ENCODE data around the gene GCSH.

Gene GCSH

DNA sequence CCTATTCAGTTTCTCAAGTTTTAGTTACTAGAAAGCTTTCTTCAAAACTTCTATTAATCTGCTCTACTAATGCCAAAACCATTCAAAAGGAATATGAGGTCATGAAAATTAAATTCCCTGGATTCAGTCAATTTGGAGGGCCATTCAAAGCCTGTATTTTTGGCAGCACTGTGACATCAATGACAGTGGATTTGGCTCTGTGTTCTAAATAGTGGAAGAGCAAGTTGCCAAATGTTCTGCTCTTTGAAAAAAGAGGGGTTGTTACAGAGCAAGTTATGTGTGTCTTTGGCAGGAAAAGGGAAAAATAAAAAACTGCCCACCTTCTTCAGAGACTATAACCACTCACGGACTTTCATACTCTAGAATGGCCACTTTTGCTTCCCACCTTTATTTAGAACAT is 16.0 kb downstream of the GCSH start:
- TF ChIP-seq, protein P1, sequence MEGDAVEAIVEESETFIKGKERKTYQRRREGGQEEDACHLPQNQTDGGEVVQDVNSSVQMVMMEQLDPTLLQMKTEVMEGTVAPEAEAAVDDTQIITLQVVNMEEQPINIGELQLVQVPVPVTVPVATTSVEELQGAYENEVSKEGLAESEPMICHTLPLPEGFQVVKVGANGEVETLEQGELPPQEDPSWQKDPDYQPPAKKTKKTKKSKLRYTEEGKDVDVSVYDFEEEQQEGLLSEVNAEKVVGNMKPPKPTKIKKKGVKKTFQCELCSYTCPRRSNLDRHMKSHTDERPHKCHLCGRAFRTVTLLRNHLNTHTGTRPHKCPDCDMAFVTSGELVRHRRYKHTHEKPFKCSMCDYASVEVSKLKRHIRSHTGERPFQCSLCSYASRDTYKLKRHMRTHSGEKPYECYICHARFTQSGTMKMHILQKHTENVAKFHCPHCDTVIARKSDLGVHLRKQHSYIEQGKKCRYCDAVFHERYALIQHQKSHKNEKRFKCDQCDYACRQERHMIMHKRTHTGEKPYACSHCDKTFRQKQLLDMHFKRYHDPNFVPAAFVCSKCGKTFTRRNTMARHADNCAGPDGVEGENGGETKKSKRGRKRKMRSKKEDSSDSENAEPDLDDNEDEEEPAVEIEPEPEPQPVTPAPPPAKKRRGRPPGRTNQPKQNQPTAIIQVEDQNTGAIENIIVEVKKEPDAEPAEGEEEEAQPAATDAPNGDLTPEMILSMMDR (IDR thresholded peaks at IDR 0.05; ENCODE audit: low read depth, low read length) = no peak
- DNase-seq (ENCODE audit: extremely low read depth, low read depth) = no peak

DNA sequence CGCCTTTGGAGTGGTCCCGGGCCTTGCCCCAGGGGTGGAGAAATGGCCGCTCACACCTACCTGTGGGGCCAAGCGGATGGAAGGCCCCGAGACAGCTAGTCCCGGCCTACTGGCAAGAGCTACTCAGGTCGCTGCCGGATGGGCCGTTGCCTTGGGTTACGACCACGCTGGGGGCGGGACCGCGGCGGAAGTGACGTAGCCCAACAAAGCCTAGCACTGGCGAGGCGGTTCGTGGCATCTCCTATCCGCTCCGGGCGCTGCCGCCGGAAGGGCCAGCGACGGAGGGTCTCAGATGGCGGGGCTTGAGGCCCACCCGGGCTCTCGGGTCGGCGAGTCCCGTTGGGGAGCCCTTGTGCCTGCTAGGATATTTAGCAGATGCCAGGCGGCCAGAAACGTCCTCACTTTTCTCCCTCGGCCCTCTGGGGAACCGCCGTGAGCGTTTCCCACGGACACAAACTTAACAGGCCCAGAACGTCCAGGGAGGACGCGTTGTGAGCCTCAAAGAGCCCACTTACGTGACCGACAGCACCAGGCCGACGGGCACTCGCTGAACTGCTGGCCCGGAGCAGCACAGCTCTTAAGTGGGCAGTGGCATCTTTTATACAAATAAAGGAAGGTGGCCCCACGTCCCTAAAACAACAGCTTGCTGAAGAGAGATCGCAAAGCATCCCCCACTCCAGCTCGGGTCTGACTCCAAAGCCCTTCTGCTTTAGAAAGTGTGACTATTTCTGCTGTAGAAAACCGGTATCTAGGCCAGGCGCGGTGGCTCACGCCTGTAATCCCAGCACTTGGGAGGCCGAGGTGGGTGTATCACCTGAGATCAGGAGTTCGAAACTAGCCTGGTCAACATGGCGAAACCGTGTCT is 18.9 kb downstream of the GCSH start, which contains the start of gene C16orf46:
C16orf46 (minus strand) TSS at position 163 of the 865 bp plus-strand sequence. CDS start 13,283 bp downstream, outside the sequence.
- peak; percentile 84 for DNase-seq (ENCODE audit: extremely low read depth, low read depth)
- TF ChIP-seq, protein P1 (IDR thresholded peaks at IDR 0.05; ENCODE audit: low read depth, low read length) = no peak

DNA sequence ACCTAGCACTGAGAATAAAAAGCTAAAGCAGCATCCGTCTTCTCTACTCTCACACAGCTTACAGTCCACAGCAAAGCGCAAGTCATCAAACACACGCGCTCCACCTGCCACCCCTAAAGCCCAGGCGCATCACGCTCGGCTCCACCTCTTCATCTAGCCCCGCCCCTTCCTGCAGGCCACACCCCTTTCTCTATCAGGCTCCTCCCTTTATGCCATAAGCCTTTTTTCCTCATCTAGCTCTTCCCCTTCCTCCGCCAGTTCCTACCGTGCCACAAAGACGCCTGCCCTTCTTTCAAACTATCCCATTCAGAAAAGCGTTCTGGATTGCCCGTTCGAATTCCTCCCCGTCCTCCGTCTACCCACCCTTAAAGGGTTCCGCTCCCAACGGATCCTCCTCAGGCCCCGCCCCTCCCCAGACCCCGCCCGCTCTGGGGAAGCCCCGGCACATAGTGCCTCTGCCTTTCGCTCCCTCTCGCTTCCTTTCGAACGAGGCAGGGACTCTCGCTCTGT is 19.6 kb downstream of the GCSH start:
- TF ChIP-seq, protein P1 (IDR thresholded peaks at IDR 0.05; ENCODE audit: low read depth, low read length) = no peak
- DNase-seq (ENCODE audit: extremely low read depth, low read depth) = peak; percentile 29

DNA sequence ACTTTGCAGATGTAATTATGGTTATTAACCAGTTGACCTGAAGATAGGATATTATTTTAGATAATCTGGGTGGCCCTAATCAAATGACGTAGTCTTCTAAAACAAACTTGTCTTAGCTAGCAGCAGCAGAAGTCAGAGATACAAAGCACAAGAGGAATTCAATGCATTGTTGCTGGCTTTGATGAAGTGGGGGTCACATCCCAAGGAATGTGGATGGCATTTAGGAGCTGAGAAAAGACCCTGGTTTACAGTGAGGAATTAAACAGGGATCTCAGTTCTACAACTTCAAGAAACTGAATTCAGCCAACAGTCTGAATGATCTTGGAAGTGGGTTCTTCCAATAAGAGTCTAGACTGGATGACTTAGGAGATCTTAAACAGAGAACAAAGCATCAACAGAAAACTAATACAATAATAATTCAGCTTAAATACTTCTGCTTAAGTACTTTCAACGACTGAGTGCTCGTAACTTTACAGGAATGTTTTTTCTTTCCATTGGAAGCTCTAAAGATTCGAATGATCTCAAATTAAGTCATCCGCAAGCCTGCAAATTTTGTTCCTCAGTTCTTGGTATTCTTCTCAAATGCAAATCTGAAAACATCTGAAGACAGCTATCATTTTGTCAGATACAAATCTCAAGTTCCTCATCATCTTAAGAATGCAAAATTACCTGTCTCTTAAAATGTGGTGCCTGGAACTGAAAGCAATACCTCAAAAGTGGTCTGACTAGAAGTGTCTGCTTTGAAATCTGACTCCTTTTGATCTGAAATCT is 22.4 kb downstream of the GCSH start:
- DNase-seq (ENCODE audit: extremely low read depth, low read depth) = no peak
- TF ChIP-seq, protein P1 (IDR thresholded peaks at IDR 0.05; ENCODE audit: low read depth, low read length) = no peak

DNA sequence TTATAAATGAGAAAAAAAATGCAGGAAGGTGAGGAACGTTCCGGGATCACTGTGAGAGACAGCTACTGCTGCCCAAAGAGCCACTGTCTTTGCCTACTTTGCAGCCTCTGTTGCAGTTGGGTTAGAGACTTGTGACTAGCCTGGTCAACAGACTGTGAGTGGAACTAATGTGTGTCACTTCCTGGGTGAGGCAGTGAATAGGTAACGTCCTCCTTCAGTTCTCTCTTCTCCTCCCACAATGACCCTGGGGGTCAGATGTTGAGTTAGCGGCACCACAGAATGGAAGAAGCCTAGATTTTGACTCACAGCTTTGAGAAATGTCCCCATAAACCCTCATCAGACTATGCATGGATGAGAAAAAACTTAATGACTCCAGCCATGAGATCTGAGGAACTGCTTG is 24.4 kb downstream of the GCSH start:
- DNase-seq (ENCODE audit: extremely low read depth, low read depth) = no peak
- TF ChIP-seq, protein P1 (IDR thresholded peaks at IDR 0.05; ENCODE audit: low read depth, low read length) = no peak

DNA sequence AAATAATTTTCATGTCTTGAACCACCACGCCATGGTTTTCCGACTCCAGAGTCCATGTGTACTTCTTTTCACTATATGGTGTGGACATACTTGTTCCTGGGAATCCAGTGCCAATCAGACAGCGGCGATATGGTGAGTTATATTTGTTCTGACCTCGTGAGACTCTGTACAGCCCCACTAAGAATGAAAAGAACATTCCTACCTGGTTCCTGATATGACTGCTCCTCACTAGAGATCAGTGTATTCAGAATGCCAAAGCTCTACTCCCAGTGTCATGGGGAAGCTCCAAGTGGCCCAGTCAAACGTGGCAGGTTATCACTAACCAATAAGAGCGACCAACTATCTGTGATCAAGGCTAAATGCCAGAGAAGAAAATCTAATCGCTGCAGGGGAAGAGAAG is 25.2 kb downstream of the GCSH start:
- DNase-seq (ENCODE audit: extremely low read depth, low read depth) = no peak
- TF ChIP-seq, protein P1 (IDR thresholded peaks at IDR 0.05; ENCODE audit: low read depth, low read length) = no peak

DNA sequence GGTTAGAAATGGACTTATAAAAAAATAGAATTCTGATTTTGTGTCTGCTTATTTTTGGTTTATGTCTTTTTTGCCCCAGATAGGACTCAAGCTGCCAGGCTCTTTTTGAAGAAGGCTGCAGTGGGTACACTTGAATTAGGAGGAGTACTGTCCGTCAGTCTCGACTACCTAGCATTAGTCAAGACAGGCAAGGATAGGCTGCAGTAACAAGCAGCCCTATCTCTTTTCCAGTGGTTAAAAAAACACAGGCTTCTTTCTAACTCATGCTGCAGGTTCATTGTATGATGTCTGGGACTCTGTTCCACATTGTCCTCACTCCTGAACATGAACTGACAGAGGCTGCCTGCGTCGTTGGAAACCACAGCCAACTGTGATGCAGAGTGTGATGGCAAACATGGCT is 27.1 kb downstream of the GCSH start:
- TF ChIP-seq, protein P1 (IDR thresholded peaks at IDR 0.05; ENCODE audit: low read depth, low read length) = no peak

More for the DNA sequence above, 27.1 kb downstream of the GCSH start:
- no peak for DNase-seq (ENCODE audit: extremely low read depth, low read depth)
